ENCODE data around the gene PPP1R13L.

- TF ChIP-seq CTCF (conservative IDR thresholded peaks at IDR 0.05 in 1 of 2, IDR thresholded peaks at IDR 0.05 in 1 of 2; ENCODE audit: low read depth in 1 of 2, low read length in 2 of 2) (no peak), EZH2 (IDR thresholded peaks at IDR 0.05; ENCODE audit: low read length, missing control alignments) (no peak)
These were observed 22.4 kb downstream of the PPP1R13L start for GRCh38 chr19:45382426-45382825.
